GM12864 (cell line): ENCODE measurements around the gene ERG.

Experiments
- DNase-seq: peaks from one replicate; pipeline ENCODE4 v3.0.0-alpha.2; 2011; ENCODE audit warnings: low read depth
- H3K4me3 ChIP-seq: 2 replicates; pipeline ENCODE4 v1.5.1; 2011; ENCODE audit warnings: mild to moderate bottlenecking, low read depth, low read length, control low read depth
- TF ChIP-seq, protein P1 (sequence below): IDR thresholded peaks from 2 replicates; pipeline ENCODE4 v1.5.1; 2011; ENCODE audit warnings: low read depth, mild to moderate bottlenecking, moderate library complexity, low read length, control low read depth, inconsistent platforms; ENCODE audit errors: missing control alignments

ERG gene

GRCh38 chr21:38493549-38494250 lies 4.6 kb downstream of the ERG start:
- TF ChIP-seq, protein P1, sequence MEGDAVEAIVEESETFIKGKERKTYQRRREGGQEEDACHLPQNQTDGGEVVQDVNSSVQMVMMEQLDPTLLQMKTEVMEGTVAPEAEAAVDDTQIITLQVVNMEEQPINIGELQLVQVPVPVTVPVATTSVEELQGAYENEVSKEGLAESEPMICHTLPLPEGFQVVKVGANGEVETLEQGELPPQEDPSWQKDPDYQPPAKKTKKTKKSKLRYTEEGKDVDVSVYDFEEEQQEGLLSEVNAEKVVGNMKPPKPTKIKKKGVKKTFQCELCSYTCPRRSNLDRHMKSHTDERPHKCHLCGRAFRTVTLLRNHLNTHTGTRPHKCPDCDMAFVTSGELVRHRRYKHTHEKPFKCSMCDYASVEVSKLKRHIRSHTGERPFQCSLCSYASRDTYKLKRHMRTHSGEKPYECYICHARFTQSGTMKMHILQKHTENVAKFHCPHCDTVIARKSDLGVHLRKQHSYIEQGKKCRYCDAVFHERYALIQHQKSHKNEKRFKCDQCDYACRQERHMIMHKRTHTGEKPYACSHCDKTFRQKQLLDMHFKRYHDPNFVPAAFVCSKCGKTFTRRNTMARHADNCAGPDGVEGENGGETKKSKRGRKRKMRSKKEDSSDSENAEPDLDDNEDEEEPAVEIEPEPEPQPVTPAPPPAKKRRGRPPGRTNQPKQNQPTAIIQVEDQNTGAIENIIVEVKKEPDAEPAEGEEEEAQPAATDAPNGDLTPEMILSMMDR: no peak
- H3K4me3 ChIP-seq: no peak overlapping the region
- DNase-seq: no peak

DNA sequence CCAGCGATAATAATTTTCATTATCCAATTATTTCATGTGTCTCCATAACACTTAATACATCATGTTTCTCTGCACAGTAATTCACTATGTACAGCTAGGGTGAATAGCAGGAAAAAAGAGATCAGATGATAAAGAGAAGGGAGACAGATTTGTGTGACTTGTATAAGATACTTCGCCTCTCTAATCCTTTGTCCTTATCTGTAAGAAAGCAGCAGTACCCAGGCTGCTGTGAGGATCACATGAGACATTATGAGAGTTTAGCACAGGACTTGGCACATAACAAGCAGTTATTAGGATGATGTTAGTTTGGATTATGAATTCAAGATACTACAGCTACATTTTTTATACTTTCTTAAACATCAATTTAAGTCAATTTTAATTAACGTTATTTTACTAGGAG lies 6.3 kb downstream of the ERG start:
- H3K4me3 ChIP-seq: no peak overlapping the region
- no peak for DNase-seq
- TF ChIP-seq, protein P1: no peak

DNA sequence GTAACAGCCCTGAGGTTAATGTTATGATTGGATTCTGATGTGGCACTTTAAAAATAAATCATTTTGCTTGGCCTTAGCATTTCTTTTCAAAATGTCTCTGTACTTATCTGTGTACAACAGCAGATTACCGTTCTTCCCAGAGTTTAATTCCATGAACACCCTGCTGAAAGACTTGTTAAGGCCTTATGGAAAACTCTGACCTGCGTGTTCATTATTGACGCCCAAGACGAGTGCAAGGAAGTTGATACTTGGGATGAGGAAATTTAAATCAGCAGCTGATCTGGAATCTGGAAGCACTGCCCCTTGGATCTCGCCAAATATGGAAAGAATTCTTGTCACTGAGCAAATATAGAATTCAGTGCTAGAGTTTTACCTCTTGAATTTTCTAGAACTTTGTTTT lies 6.7 kb downstream of the ERG start:
- TF ChIP-seq, protein P1: no peak
- no peak overlapping the region for H3K4me3 ChIP-seq
- no peak for DNase-seq

DNA sequence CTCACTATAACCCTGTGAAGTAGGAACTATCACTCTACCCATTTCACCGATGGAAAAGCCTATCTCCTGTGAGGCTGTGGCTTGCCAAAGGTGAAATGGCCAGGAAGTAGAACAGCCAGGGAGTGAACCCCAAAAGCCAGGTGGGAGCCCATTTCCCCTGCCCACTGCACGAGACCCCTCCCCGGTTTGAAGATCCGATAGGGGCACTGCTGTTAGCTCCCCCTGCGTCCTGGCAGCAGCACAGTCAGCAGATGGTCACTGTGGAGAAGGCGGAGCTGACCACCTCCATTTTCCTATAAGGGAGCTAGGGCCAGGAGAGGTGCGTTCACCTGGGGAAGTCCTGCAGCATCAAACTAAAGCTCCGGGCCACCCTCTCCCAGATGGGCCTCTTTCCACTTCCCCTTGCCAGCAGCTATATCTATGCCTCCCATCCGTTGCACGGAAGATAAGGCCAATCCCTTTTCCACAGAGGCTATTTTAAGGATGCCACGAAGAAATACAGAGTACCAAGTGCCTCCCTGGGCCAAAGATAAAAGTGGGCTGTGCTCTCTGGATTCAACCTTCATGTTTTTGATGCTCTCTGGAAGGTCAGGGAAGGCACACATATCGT lies 7.8 kb downstream of the ERG start:
- no peak for DNase-seq
- TF ChIP-seq, protein P1: no peak
- H3K4me3 ChIP-seq: no peak overlapping the region

GRCh38 chr21:38489729-38490128 lies 8.5 kb downstream of the ERG start:
- TF ChIP-seq, protein P1: no peak

GRCh38 chr21:38489271-38489652 lies 9.0 kb downstream of the ERG start:
- no peak for DNase-seq
- TF ChIP-seq, protein P1: no peak
- no peak overlapping the region for H3K4me3 ChIP-seq

More at GRCh38 chr21:38489729-38490128, 8.5 kb downstream of the ERG start:
- no peak for DNase-seq
- H3K4me3 ChIP-seq: no peak overlapping the region
